ENCODE results near the gene BCL11A. TPM values are rescaled to one million over a fixed set of nuclear protein-coding genes. Genes with fewer than 3 reads are reported as not detected.

BCL11A gene
- total and polyA plus RNA-seq, 2 of the 13 experiments (the other 11 are each of a cell fraction or from before 2014, with no cell fraction given) = not detected

DNA sequence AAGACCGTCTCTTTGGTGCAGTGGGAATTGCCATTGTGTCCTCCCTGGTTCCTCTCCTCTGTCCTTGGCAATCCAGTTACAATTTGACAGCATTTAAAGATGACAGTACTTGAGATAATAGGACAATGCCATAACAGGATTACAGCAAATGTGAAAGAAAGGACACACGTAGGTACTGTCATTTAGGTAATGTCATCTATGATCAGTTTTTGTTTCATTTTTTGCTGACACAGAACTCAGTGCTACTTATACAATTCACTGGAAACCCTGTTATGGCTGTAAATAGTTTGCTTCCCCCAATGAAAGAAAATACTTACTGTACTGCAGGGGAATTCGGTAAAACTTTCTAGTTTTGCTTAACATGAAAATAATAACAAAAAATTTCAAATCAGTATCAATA lies 65.2 kb downstream of the BCL11A start:
- Histone ChIP-seq H3K9me3 (ENCODE audit: low read length) (no peaks in the 10 kb centered on the region), H4K20me1 (ENCODE audit: insufficient read depth, low read length) (no peaks in the 10 kb centered on the region), H3K4me2 (ENCODE audit: low read depth, low read length) (no peak overlapping the region), H3K27ac (ENCODE audit: extremely low read length, insufficient read depth, low read length) (no peak overlapping the region), H2AFZ (ENCODE audit: low read length) (no peak overlapping the region), H3K4me1 (ENCODE audit: insufficient read depth, low read length) (peaks cover 18% of the 10 kb centered on the region), H3K27me3 (ENCODE audit: control insufficient read depth in 1 of 2, insufficient read depth in 2 of 2, low read length in 2 of 2) (peaks cover 0 to 6% of the 10 kb centered on the region in 2 experiments; a peak in 1 of 5 replicates), H3K79me2 (ENCODE audit: insufficient read depth, low read length) (no peaks in the 10 kb centered on the region), H3K4me3 (replicated peaks in 1 of 3; ENCODE audit: insufficient read depth in 1 of 3, low read depth in 2 of 3, low read length in 3 of 3) (no peak overlapping the region), H3K9ac (ENCODE audit: insufficient read depth, low read depth, low read length) (no peak overlapping the region), H3K36me3 (replicated peaks in 1 of 2; ENCODE audit: control insufficient read depth in 1 of 2, insufficient read depth in 2 of 2, low read length in 2 of 2) (no peaks in the 10 kb centered on the region)
- FAIRE-seq (no peak), DNase-seq (ENCODE audit: low spot score) (no peak), ATAC-seq (no peak)
- POLR2A ChIA-PET = no interaction called here
- in situ Hi-C loops (cut with HindIII; ENCODE audit: extremely low pct_ligation_motif_present, low pct_unique_long_range_greater_than_20kb) (no loop called here), intact Hi-C loops (cut with micrococcal nuclease; ENCODE audit: unreplicated experiment) (no loop called here)
- BruUV-seq (replicated peaks) = no TSS peak
- 45% methylated on average over 3 of the region's 3 CpGs for WGBS (ENCODE audit: low lambda C conversion rate)
- peak; percentile 65 for TF ChIP-seq MAFF (IDR thresholded peaks at IDR 0.05; ENCODE audit: low read depth, low read length)
- TF ChIP-seq, protein P1, sequence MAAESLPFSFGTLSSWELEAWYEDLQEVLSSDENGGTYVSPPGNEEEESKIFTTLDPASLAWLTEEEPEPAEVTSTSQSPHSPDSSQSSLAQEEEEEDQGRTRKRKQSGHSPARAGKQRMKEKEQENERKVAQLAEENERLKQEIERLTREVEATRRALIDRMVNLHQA (CRISPR knock-in tag; IDR thresholded peaks at IDR 0.05) = no peak
- TF ChIP-seq, protein P2, sequence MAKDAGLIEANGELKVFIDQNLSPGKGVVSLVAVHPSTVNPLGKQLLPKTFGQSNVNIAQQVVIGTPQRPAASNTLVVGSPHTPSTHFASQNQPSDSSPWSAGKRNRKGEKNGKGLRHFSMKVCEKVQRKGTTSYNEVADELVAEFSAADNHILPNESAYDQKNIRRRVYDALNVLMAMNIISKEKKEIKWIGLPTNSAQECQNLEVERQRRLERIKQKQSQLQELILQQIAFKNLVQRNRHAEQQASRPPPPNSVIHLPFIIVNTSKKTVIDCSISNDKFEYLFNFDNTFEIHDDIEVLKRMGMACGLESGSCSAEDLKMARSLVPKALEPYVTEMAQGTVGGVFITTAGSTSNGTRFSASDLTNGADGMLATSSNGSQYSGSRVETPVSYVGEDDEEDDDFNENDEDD (CRISPR knock-in tag; IDR thresholded peaks at IDR 0.05; ENCODE audit: borderline replicate concordance) = no peak
- peak; percentile 38 to 78; a peak in 3 of 4 replicates for TF ChIP-seq MAFK (conservative IDR thresholded peaks at IDR 0.05 in 1 of 2, IDR thresholded peaks at IDR 0.05 in 1 of 2; ENCODE audit: low read length in 2 of 2)
- no peak for TF ChIP-seq ZNF644 (CRISPR knock-in tag; IDR thresholded peaks at IDR 0.05; ENCODE audit: low read depth)
- CTCF ChIA-PET (ENCODE audit: low intra/inter-chr PET ratio, low total read pairs) = no interaction called here

DNA sequence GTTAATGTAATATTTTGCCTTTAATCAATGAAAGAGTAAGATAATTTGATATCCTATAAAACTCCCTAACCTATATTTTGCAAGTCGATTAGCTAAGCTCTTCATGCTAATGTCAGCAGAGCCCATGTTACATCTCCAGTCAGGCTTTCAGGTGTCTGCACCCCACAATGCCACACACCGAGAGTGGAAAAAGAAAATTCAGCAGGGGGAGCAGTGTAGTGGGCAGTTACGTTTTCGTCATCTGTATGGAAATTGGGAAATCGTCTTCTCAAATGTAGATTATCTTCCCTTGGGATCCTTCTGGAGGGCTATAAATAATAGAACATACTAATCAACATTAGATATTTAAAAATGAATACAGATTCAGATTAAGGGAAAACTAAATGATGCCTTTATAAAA lies 66.3 kb downstream of the BCL11A start:
- Histone ChIP-seq H3K27me3 (ENCODE audit: control insufficient read depth in 1 of 2, insufficient read depth in 2 of 2, low read length in 2 of 2) (peaks cover 0 to 14% of the 10 kb centered on the region in 2 experiments; a peak in 1 of 5 replicates), H3K27ac (ENCODE audit: extremely low read length, insufficient read depth, low read length) (no peak overlapping the region), H3K36me3 (replicated peaks in 1 of 2; ENCODE audit: control insufficient read depth in 1 of 2, insufficient read depth in 2 of 2, low read length in 2 of 2) (no peaks in the 10 kb centered on the region), H3K4me2 (ENCODE audit: low read depth, low read length) (no peak overlapping the region), H3K79me2 (ENCODE audit: insufficient read depth, low read length) (no peaks in the 10 kb centered on the region), H3K9me3 (ENCODE audit: low read length) (no peaks in the 10 kb centered on the region), H3K4me1 (ENCODE audit: insufficient read depth, low read length) (peaks cover 24% of the 10 kb centered on the region), H2AFZ (ENCODE audit: low read length) (no peak overlapping the region), H3K9ac (ENCODE audit: insufficient read depth, low read depth, low read length) (no peak overlapping the region), H3K4me3 (replicated peaks in 1 of 3; ENCODE audit: insufficient read depth in 1 of 3, low read depth in 2 of 3, low read length in 3 of 3) (no peak overlapping the region), H4K20me1 (ENCODE audit: insufficient read depth, low read length) (no peaks in the 10 kb centered on the region)
- DNase-seq (ENCODE audit: low spot score) = no peak
- no peak for FAIRE-seq
- POLR2A ChIA-PET = no interaction called here
- in situ Hi-C loops (cut with HindIII; ENCODE audit: extremely low pct_ligation_motif_present, low pct_unique_long_range_greater_than_20kb) = no loop called here
- intact Hi-C loops (cut with micrococcal nuclease; ENCODE audit: unreplicated experiment) = no loop called here
- ATAC-seq = no peak
- CTCF ChIA-PET (ENCODE audit: low intra/inter-chr PET ratio, low total read pairs) = no interaction called here
- WGBS (ENCODE audit: low lambda C conversion rate) = 38% methylated on average over 5 of the region's 5 CpGs
- TF ChIP-seq ZNF10 (CRISPR knock-in tag; IDR thresholded peaks at IDR 0.05; ENCODE audit: borderline replicate concordance, low read depth) (no peak), LCORL (IDR thresholded peaks at IDR 0.05) (no peak), LCORL (CRISPR knock-in tag; IDR thresholded peaks at IDR 0.05) (no peak), ZEB1 (IDR thresholded peaks at IDR 0.05; ENCODE audit: insufficient replicate concordance, low read depth) (no peak), NFE2L2 (IDR thresholded peaks at IDR 0.05; ENCODE audit: low read length) (no peak), ZNF780A (CRISPR knock-in tag; IDR thresholded peaks at IDR 0.05) (no peak), HCFC1 (IDR thresholded peaks at IDR 0.05; ENCODE audit: low read depth, low read length) (no peak), FOXC1 (CRISPR knock-in tag; IDR thresholded peaks at IDR 0.05; ENCODE audit: borderline replicate concordance) (no peak)
- BruUV-seq (replicated peaks) = no TSS peak

Measured in HepG2 (cell line).